H1 (cell line): ENCODE results near the gene MYO16. TPM values are rescaled to one million over a fixed set of nuclear protein-coding genes. Genes with fewer than 3 reads are reported as not detected.

Source experiments
- CTCF ChIA-PET: fragments of 300-600 bp; sonication (Branson Sonifier 250); formaldehyde crosslinking; loops from one replicate; lab custom pipeline; 2021; ENCODE audit not compliant: partially characterized antibody; lab: Charles Lee
- POLR2A ChIA-PET: fragments of 300-600 bp; sonication (Branson Sonifier 250); formaldehyde crosslinking; loops from one replicate; lab custom pipeline; 2021; ENCODE audit warnings: inconsistent platforms; ENCODE audit not compliant: partially characterized antibody; lab: Charles Lee
- DNase-seq, 2 experiments: peaks; one replicate each; pipeline versions ENCODE4 v3.0.0 to v3.0.0-alpha.2; 2010 to 2022; ENCODE audit warnings: low spot score in 2 of 2, low read depth in 1 of 2, mixed read lengths in 1 of 2
- FAIRE-seq: peaks from 2 replicates; lab custom pipeline; 2011; peaks lifted over from hg19 to GRCh38; lab: Jason Lieb, UNC
- H2AFZ ChIP-seq: 2 replicates; pipeline ENCODE4 v1.8.1; 2012; ENCODE audit warnings: low read length, inconsistent platforms
- H2AK5ac ChIP-seq: 2 replicates; pipeline ENCODE4 v1.6.1; 2013; ENCODE audit warnings: low read depth, low read length
- H2BK120ac ChIP-seq: replicated peaks from 2 replicates; pipeline ENCODE3; 2013; ENCODE audit warnings: low read depth, low read length, inconsistent platforms
- H2BK12ac ChIP-seq: 2 replicates; pipeline ENCODE4 v1.6.1; 2013; ENCODE audit warnings: low read depth, low read length
- H2BK15ac ChIP-seq: 2 replicates; pipeline ENCODE4 v1.6.1; 2013; ENCODE audit warnings: low read length
- H2BK20ac ChIP-seq: 2 replicates; pipeline ENCODE4 v1.6.1; 2013; ENCODE audit warnings: low read length
- H2BK5ac ChIP-seq: 2 replicates; pipeline ENCODE4 v1.6.1; 2013; ENCODE audit warnings: low read depth, low read length
- H3K14ac ChIP-seq: 2 replicates; pipeline ENCODE4 v1.6.1; 2013; ENCODE audit warnings: inconsistent platforms; ENCODE audit not compliant: insufficient read length
- H3K18ac ChIP-seq: 2 replicates; pipeline ENCODE4 v1.6.1; 2013; ENCODE audit warnings: low read length; ENCODE audit errors: extremely low read depth
- H3K23ac ChIP-seq: 2 replicates; pipeline ENCODE4 v1.6.1; 2013; ENCODE audit warnings: inconsistent platforms; ENCODE audit not compliant: insufficient read length
- H3K23me2 ChIP-seq: 2 replicates; pipeline ENCODE4 v1.6.1; 2013; ENCODE audit warnings: low read depth, low read length
- H3K27ac ChIP-seq: 2 replicates; pipeline ENCODE4 v1.6.1; 2011; ENCODE audit warnings: low read depth, low read length, inconsistent platforms
- H3K27me3 ChIP-seq, 4 experiments: replicated peaks in 1 of 4; 1 replicate in 1 of 4; 2 replicates in 3 of 4; pipeline versions ENCODE4 v1.6.1 to v1.8.1; 2011 to 2013; ENCODE audit warnings: low read length in 3 of 4, mild to moderate bottlenecking in 3 of 4, inconsistent platforms in 2 of 4, mixed read lengths in 2 of 4, moderate library complexity in 1 of 4; ENCODE audit not compliant: control insufficient read depth in 3 of 4, insufficient read depth in 3 of 4; ENCODE audit errors: extremely low read depth in 1 of 4
- H3K36me3 ChIP-seq, 4 experiments: 2 replicates each; pipeline versions ENCODE4 v1.6.1 to v1.8.1; 2011 to 2013; ENCODE audit warnings: mild to moderate bottlenecking in 4 of 4, low read length in 3 of 4, moderate library complexity in 2 of 4, control low read depth in 1 of 4, inconsistent platforms in 1 of 4; ENCODE audit not compliant: insufficient read depth in 4 of 4, control insufficient read depth in 2 of 4
- H3K4ac ChIP-seq: replicated peaks from 2 replicates; pipeline ENCODE3; 2013; ENCODE audit warnings: low read length, low read depth, mixed read lengths, inconsistent platforms; ENCODE audit not compliant: insufficient read length
- H3K4me1 ChIP-seq, 4 experiments: replicated peaks in 1 of 4; 1 replicate in 1 of 4; 2 replicates in 3 of 4; pipeline versions ENCODE4 v1.6.1 to v1.8.1; 2011 to 2013; ENCODE audit warnings: low read length in 3 of 4, inconsistent platforms in 2 of 4, mixed read lengths in 1 of 4; ENCODE audit not compliant: insufficient read depth in 4 of 4, control insufficient read depth in 3 of 4
- H3K4me2 ChIP-seq, 2 experiments: 2 replicates each; pipeline versions ENCODE4 v1.6.1 to v1.8.1; 2011 to 2013; ENCODE audit warnings: low read depth in 2 of 2, low read length in 2 of 2, control low read depth in 1 of 2, inconsistent platforms in 1 of 2, mild to moderate bottlenecking in 1 of 2; ENCODE audit not compliant: insufficient read depth in 1 of 2
- H3K4me3 ChIP-seq, 4 experiments: fragments of 200-600, 300-600 bp in 1 of 4; sonication (generic), shearing (Covaris generic), sonication (Bioruptor Twin) in 1 of 4; 2 replicates each; pipeline versions ENCODE4 v1.5.1 to v1.8.1; 2011 to 2016; ENCODE audit warnings: low read length in 4 of 4, low read depth in 3 of 4, control low read depth in 2 of 4, inconsistent platforms in 2 of 4, mild to moderate bottlenecking in 2 of 4, mixed read lengths in 1 of 4, moderate library complexity in 1 of 4; ENCODE audit not compliant: insufficient read depth in 2 of 4; ENCODE audit errors: extremely low read depth in 1 of 4
- H3K56ac ChIP-seq: replicated peaks from 2 replicates; pipeline ENCODE3; 2013; ENCODE audit warnings: low read depth, mild to moderate bottlenecking, mixed read lengths, low read length, inconsistent platforms; ENCODE audit not compliant: insufficient read length
- H3K79me1 ChIP-seq: 2 replicates; pipeline ENCODE4 v1.6.1; 2013; ENCODE audit warnings: low read depth, low read length, control low read depth
- H3K79me2 ChIP-seq, 2 experiments: 2 replicates each; pipeline versions ENCODE4 v1.6.1 to v1.8.1; 2012 to 2013; ENCODE audit warnings: low read length in 2 of 2, mild to moderate bottlenecking in 2 of 2, inconsistent platforms in 1 of 2; ENCODE audit not compliant: insufficient read depth in 2 of 2, control insufficient read depth in 1 of 2
- H3K9ac ChIP-seq, 4 experiments: replicated peaks in 1 of 4; 1 replicate in 1 of 4; 2 replicates in 3 of 4; pipeline versions ENCODE4 v1.6.1 to v1.8.1; 2011 to 2013; ENCODE audit warnings: low read depth in 3 of 4, low read length in 3 of 4, control low read depth in 2 of 4, mild to moderate bottlenecking in 2 of 4, moderate library complexity in 2 of 4, inconsistent platforms in 1 of 4; ENCODE audit errors: extremely low read depth in 1 of 4
- H3K9me3 ChIP-seq, 2 experiments: 2 replicates each; pipeline versions ENCODE4 v1.6.1 to v1.8.1; 2012 to 2013; ENCODE audit warnings: mild to moderate bottlenecking in 2 of 2, moderate library complexity in 2 of 2, control low read depth in 1 of 2, inconsistent platforms in 1 of 2, low read depth in 1 of 2, low read length in 1 of 2, mixed read lengths in 1 of 2; ENCODE audit not compliant: insufficient read depth in 2 of 2
- H4K20me1 ChIP-seq, 2 experiments: replicated peaks in 1 of 2; 2 replicates each; pipeline versions ENCODE3 to v1.8.1; 2011 to 2013; ENCODE audit warnings: inconsistent platforms in 2 of 2, low read length in 2 of 2, mild to moderate bottlenecking in 1 of 2; ENCODE audit not compliant: insufficient read depth in 2 of 2, control insufficient read depth in 1 of 2
- H4K5ac ChIP-seq: 2 replicates; pipeline ENCODE4 v1.6.1; 2013; ENCODE audit warnings: low read length, low read depth, mixed read lengths, inconsistent platforms; ENCODE audit not compliant: insufficient read length
- H4K8ac ChIP-seq: 2 replicates; pipeline ENCODE4 v1.8.0; 2013; ENCODE audit warnings: mild to moderate bottlenecking, moderate library complexity, low read length, inconsistent platforms; ENCODE audit not compliant: insufficient read depth; ENCODE audit errors: extremely low read depth
- H4K91ac ChIP-seq: replicated peaks from 2 replicates; pipeline ENCODE3; 2013; ENCODE audit warnings: low read length, mixed read lengths, inconsistent platforms; ENCODE audit not compliant: insufficient read length
- CBX8 ChIP-seq: fragments of 300-800, 300-1000 bp; sonication (generic); IDR thresholded peaks from 2 replicates; pipeline ENCODE4 v1.7.1; 2016; ENCODE audit warnings: low read depth, low read length, borderline replicate concordance
- HDAC2 ChIP-seq, 2 experiments: fragments of 300-600 bp in 1 of 2; sonication (generic) in 1 of 2; IDR thresholded peaks; 2 replicates each; pipeline ENCODE4 v1.6.1; 2011 to 2012; ENCODE audit warnings: low read depth in 2 of 2, low read length in 2 of 2, mild to moderate bottlenecking in 2 of 2, moderate library complexity in 2 of 2, borderline replicate concordance in 1 of 2, inconsistent platforms in 1 of 2
- KDM1A ChIP-seq: fragments of 200-600, 300-600 bp; sonication (generic); IDR thresholded peaks from 2 replicates; pipeline ENCODE4 v1.7.1; 2016; ENCODE audit warnings: mild to moderate bottlenecking, low read length, borderline replicate concordance
- TCF12 ChIP-seq: IDR thresholded peaks from 2 replicates; pipeline ENCODE4 v1.6.1; 2011; ENCODE audit warnings: low read depth, mild to moderate bottlenecking, low read length
- whole genome bisulfite sequencing, 2 experiments: shearing (Covaris generic) in 1 of 2; methylation state at CpG; one replicate each; pipeline versions ENCODE4 v1.1.6 to v1.1.7; 2013 to 2015; ENCODE audit warnings: low lambda C conversion rate in 2 of 2, mixed read lengths in 2 of 2, inconsistent platforms in 1 of 2, low coverage in 1 of 2, missing lambda C conversion rate in 1 of 2; ENCODE audit not compliant: insufficient replicate concordance in 2 of 2, insufficient coverage in 1 of 2, insufficient read length in 1 of 2; ENCODE audit errors: extremely low coverage in 1 of 2, missing lambda C conversion rate in 1 of 2; 5-methylcytosine and 5-hydroxymethylcytosine counted together
- polyA plus RNA-seq, 7 experiments: library from polyadenylated mRNA; depleted of rRNA in 3 of 7; stranded (reverse) in 5 of 7; unstranded in 2 of 7; fragments of >200 nt in 5 of 7; fragments of 200-250 nt in 2 of 7; gene quantifications; 1 replicate in 5 of 7; 2 replicates in 1 of 7; 4 replicates in 1 of 7; pipeline versions ENCODE4 v1.2.1 to v1.2.3, GENCODE V29; 2011 to 2013; ENCODE audit warnings: missing spikeins in 2 of 7, mixed read lengths in 2 of 7
- total RNA-seq: library from RNA; stranded (reverse); fragmentation: NEBNext Ultra II Directional; extraction: Animal tissue kit (Norgen Biotek cat#: 25700); gene quantifications from 2 replicates; pipeline ENCODE4 v1.2.1, GENCODE V29; 2021
- TF ChIP-seq, protein P1 (sequence below), 3 experiments: IDR thresholded peaks; 1 replicate in 2 of 3; 2 replicates in 1 of 3; pipeline versions ENCODE4 v1.5.1 to v1.6.1; 2011; ENCODE audit warnings: low read length in 3 of 3, mild to moderate bottlenecking in 3 of 3, inconsistent platforms in 2 of 3, low read depth in 1 of 3, moderate library complexity in 1 of 3; ENCODE audit not compliant: insufficient read depth in 1 of 3; ENCODE audit errors: control extremely low read depth in 1 of 3

MYO16 gene
- total and polyA plus RNA-seq, 2 of the 8 experiments (the other 6 are each of a cell fraction or from before 2014, with no cell fraction given) = 0.02 to 0.22 TPM

DNA sequence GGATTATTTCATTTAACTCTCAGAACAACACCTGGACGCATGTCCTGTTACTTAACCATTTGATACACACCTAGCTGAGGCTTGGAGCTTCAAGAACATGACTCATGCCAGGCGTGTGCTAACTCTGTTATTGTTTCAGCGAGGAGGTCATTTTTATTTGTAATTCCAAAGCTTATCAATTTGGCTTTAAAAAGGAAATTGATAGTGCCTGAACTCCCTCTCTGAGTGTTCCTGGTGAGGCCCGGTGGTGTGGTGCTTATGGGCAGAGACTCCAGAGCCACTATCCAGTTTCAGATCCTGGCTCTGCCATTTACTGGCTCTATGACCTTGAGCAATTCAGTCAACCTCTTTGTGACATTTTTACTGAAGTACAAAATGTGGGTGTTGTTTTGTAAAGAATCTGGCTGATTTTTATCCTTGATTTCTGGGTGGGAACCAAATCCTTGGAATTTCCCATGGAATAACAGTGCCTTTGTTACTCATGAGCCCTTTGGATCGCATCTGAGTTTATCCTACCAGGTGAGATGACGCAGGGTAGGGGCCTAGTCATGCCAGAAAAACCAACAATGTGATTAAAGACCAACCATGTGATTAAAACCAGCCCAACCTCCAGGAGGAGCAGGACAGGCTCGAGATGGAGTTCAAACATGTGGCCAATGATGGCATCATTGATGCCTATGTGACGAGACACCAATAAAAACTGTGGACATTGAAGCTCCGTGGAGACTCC is 198.8 kb downstream of the MYO16 start:
- CTCF ChIA-PET = interaction anchor here (1.1 kb wide), 1 partner anchor 85 kb away, joined by 3 read pairs; no protein-coding TSS in a partner anchor
- 93% methylated on average over 9 of the region's 9 CpGs; no CpG with 5 or more reads in 1 of the 2 experiments for WGBS, 2 experiments

More for the DNA sequence above, 198.8 kb downstream of the MYO16 start:
- no peak overlapping the region for H3K4ac ChIP-seq
- no peak overlapping the region for H4K8ac ChIP-seq
- TF ChIP-seq TCF12 (no peak), HDAC2 (IDR thresholded peaks at IDR 0.05; ENCODE audit: borderline replicate concordance in 1 of 2, low read depth in 2 of 2, low read length in 2 of 2) (no peak), CBX8 (no peak), KDM1A (no peak)
- TF ChIP-seq, protein P1, sequence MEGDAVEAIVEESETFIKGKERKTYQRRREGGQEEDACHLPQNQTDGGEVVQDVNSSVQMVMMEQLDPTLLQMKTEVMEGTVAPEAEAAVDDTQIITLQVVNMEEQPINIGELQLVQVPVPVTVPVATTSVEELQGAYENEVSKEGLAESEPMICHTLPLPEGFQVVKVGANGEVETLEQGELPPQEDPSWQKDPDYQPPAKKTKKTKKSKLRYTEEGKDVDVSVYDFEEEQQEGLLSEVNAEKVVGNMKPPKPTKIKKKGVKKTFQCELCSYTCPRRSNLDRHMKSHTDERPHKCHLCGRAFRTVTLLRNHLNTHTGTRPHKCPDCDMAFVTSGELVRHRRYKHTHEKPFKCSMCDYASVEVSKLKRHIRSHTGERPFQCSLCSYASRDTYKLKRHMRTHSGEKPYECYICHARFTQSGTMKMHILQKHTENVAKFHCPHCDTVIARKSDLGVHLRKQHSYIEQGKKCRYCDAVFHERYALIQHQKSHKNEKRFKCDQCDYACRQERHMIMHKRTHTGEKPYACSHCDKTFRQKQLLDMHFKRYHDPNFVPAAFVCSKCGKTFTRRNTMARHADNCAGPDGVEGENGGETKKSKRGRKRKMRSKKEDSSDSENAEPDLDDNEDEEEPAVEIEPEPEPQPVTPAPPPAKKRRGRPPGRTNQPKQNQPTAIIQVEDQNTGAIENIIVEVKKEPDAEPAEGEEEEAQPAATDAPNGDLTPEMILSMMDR (IDR thresholded peaks at IDR 0.05; ENCODE audit: control extremely low read depth in 1 of 3, insufficient read depth in 1 of 3, low read depth in 1 of 3, low read length in 3 of 3) = no peak
- H3K9me3 ChIP-seq = peaks cover 18 to 20% of the 10 kb centered on the region in 2 experiments; a peak in 3 of 4 replicates
- H3K27ac ChIP-seq = no peak overlapping the region
- no peak overlapping the region for H2AFZ ChIP-seq
- H2BK15ac ChIP-seq = no peak overlapping the region
- no peak overlapping the region for H3K4me3 ChIP-seq
- no peak for DNase-seq
- no peaks in the 10 kb centered on the region for H3K27me3 ChIP-seq
- H3K36me3 ChIP-seq = 0 out of 8 replicates have a peak, but pooled peaks cover 0 to 3% (median 0%) of the 10 kb centered on the region in 4 experiments
- H2BK5ac ChIP-seq = no peak overlapping the region
- no peak overlapping the region for H3K56ac ChIP-seq
- no peaks in the 10 kb centered on the region for H3K23me2 ChIP-seq
- FAIRE-seq = no peak
- no peak overlapping the region for H3K4me2 ChIP-seq
- H3K79me1 ChIP-seq = no peaks in the 10 kb centered on the region
- no peak overlapping the region for H4K5ac ChIP-seq
- no peak overlapping the region for H2BK120ac ChIP-seq
- no peaks in the 10 kb centered on the region for H4K20me1 ChIP-seq
- no peak overlapping the region for H2BK20ac ChIP-seq
- no peak overlapping the region for H3K14ac ChIP-seq
- H2AK5ac ChIP-seq = no peak overlapping the region
- POLR2A ChIA-PET = no interaction called here
- no peak overlapping the region for H3K18ac ChIP-seq
- no peak overlapping the region for H3K23ac ChIP-seq
- no peak overlapping the region for H3K9ac ChIP-seq
- no peak overlapping the region for H4K91ac ChIP-seq
- H3K4me1 ChIP-seq = no peaks in the 10 kb centered on the region
- H3K79me2 ChIP-seq = no peaks in the 10 kb centered on the region
- no peak overlapping the region for H2BK12ac ChIP-seq
